HepG2 (cell line): ENCODE data around the gene MYL12B. TPM values are rescaled to one million over a fixed set of nuclear protein-coding genes. Genes with fewer than 3 reads are reported as not detected.

Source experiments
- SIN3A ChIP-seq: IDR thresholded peaks from 2 replicates; pipeline ENCODE4 v1.6.1; 2011; ENCODE audit warnings: low read depth, mild to moderate bottlenecking, control low read depth, low read length, borderline replicate concordance
- SIN3B ChIP-seq: fragments of 150-350 bp; IDR thresholded peaks from 2 replicates; pipeline ENCODE4 v1.6.1; 2014; ENCODE audit warnings: low read length
- polyA plus RNA-seq, 8 experiments: library from polyadenylated mRNA; depleted of rRNA in 3 of 8; stranded (reverse) in 7 of 8; unstranded in 1 of 8; fragments of >200 nt; fragmentation: Illumina TruSeq in 4 of 8; extraction: Trizol in 4 of 8; gene quantifications; 2 replicates each; pipeline versions ENCODE4 v1.2.1 to v1.2.3, GENCODE V29; 2011 to 2016; ENCODE audit warnings: low read depth in 4 of 8, missing spikeins in 1 of 8, mixed read lengths in 1 of 8; ENCODE audit not compliant: insufficient read depth in 1 of 8
- total RNA-seq, 5 experiments: library from RNA; depleted of rRNA; stranded (reverse); fragments of >200 nt; fragmentation: Illumina TruSeq; extraction: Trizol; gene quantifications; 2 replicates each; pipeline ENCODE4 v1.2.3, GENCODE V29; 2016; ENCODE audit warnings: low read depth in 1 of 5
- TF ChIP-seq, protein P1 (sequence below): fragments of 450-650 bp; IDR thresholded peaks from 2 replicates; pipeline ENCODE4 v1.6.1; 2017
- TF ChIP-seq, protein P2 (sequence below): sonication (generic); formaldehyde crosslinking; IDR thresholded peaks from 2 replicates; pipeline ENCODE4 v1.4.0; 2020; ENCODE audit warnings: missing genetic modification reagents
- TF ChIP-seq, protein P3 (sequence below): sonication (generic); formaldehyde crosslinking; IDR thresholded peaks from 2 replicates; pipeline ENCODE4 v1.5.1; 2020; ENCODE audit warnings: mild to moderate bottlenecking, missing genetic modification reagents, borderline replicate concordance

The MYL12B gene
- total and polyA plus RNA-seq, 2 of the 13 experiments (the other 11 are each of a cell fraction or from before 2014, with no cell fraction given), result 265 to 340 TPM

DNA sequence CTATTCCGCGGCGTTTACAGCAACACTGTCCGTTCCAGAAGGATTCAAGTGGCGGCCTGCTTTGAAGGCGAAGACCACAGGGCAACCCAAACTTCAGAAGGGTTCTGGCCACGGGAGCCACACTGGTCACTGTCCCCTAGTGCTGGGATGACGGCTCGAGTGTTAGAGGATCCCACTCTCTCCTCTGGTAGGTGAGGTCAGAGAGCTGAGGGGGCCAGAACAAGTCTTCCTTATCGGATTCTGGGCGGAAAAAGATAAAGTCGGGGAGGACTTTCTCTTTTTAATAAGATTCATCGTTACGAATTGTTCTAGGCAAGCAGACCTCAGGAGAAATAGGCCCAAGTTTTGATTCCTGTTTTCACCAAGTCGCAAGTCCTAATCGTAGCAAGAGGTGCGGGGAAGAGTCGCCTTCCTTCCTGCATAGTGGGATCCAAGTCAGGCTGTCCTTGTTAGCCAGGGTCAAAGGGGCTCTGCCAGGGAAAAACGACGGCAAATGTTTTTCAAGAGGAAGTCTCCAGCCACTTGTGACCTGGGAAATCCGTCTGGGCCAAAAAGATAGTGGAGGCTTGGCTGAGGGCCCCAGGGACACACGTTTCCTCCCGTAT is 15.2 kb upstream of the MYL12B start (continued):
- TF ChIP-seq, protein P1, sequence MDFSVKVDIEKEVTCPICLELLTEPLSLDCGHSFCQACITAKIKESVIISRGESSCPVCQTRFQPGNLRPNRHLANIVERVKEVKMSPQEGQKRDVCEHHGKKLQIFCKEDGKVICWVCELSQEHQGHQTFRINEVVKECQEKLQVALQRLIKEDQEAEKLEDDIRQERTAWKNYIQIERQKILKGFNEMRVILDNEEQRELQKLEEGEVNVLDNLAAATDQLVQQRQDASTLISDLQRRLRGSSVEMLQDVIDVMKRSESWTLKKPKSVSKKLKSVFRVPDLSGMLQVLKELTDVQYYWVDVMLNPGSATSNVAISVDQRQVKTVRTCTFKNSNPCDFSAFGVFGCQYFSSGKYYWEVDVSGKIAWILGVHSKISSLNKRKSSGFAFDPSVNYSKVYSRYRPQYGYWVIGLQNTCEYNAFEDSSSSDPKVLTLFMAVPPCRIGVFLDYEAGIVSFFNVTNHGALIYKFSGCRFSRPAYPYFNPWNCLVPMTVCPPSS, result no peak
- TF ChIP-seq SIN3B (no peak), SIN3A (peak; percentile 23; the same call in 1 of the 2 replicates)
- TF ChIP-seq, protein P2, sequence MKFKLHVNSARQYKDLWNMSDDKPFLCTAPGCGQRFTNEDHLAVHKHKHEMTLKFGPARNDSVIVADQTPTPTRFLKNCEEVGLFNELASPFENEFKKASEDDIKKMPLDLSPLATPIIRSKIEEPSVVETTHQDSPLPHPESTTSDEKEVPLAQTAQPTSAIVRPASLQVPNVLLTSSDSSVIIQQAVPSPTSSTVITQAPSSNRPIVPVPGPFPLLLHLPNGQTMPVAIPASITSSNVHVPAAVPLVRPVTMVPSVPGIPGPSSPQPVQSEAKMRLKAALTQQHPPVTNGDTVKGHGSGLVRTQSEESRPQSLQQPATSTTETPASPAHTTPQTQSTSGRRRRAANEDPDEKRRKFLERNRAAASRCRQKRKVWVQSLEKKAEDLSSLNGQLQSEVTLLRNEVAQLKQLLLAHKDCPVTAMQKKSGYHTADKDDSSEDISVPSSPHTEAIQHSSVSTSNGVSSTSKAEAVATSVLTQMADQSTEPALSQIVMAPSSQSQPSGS (CRISPR knock-in tag), result peak; percentile 19; the same call in 1 of the 2 replicates
- TF ChIP-seq, protein P3, sequence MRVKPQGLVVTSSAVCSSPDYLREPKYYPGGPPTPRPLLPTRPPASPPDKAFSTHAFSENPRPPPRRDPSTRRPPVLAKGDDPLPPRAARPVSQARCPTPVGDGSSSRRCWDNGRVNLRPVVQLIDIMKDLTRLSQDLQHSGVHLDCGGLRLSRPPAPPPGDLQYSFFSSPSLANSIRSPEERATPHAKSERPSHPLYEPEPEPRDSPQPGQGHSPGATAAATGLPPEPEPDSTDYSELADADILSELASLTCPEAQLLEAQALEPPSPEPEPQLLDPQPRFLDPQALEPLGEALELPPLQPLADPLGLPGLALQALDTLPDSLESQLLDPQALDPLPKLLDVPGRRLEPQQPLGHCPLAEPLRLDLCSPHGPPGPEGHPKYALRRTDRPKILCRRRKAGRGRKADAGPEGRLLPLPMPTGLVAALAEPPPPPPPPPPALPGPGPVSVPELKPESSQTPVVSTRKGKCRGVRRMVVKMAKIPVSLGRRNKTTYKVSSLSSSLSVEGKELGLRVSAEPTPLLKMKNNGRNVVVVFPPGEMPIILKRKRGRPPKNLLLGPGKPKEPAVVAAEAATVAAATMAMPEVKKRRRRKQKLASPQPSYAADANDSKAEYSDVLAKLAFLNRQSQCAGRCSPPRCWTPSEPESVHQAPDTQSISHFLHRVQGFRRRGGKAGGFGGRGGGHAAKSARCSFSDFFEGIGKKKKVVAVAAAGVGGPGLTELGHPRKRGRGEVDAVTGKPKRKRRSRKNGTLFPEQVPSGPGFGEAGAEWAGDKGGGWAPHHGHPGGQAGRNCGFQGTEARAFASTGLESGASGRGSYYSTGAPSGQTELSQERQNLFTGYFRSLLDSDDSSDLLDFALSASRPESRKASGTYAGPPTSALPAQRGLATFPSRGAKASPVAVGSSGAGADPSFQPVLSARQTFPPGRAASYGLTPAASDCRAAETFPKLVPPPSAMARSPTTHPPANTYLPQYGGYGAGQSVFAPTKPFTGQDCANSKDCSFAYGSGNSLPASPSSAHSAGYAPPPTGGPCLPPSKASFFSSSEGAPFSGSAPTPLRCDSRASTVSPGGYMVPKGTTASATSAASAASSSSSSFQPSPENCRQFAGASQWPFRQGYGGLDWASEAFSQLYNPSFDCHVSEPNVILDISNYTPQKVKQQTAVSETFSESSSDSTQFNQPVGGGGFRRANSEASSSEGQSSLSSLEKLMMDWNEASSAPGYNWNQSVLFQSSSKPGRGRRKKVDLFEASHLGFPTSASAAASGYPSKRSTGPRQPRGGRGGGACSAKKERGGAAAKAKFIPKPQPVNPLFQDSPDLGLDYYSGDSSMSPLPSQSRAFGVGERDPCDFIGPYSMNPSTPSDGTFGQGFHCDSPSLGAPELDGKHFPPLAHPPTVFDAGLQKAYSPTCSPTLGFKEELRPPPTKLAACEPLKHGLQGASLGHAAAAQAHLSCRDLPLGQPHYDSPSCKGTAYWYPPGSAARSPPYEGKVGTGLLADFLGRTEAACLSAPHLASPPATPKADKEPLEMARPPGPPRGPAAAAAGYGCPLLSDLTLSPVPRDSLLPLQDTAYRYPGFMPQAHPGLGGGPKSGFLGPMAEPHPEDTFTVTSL (CRISPR knock-in tag), result 0 out of 2 replicates have a peak, but pooled peaks have one; percentile 38
- TF ChIP-seq, all 625 proteins: peak for 30
